GM06990 (cell line): ENCODE measurements around the gene TP53RK.

Experiments used
- DNase-seq: peaks from one replicate; pipeline ENCODE4 v3.0.0-alpha.2; 2011; ENCODE audit not compliant: insufficient read length; ENCODE audit errors: extremely low read depth
- H3K27me3 ChIP-seq: replicated peaks from 2 replicates; pipeline ENCODE4 v1.6.0; 2011; ENCODE audit warnings: low read length; ENCODE audit not compliant: control insufficient read depth, insufficient read depth
- H3K36me3 ChIP-seq: 2 replicates; pipeline ENCODE4 v1.5.1; 2011; ENCODE audit warnings: low read length; ENCODE audit not compliant: control insufficient read depth, insufficient read depth
- H3K4me3 ChIP-seq: replicated peaks from 2 replicates; pipeline ENCODE4 v1.5.1; 2011; ENCODE audit warnings: low read depth, mild to moderate bottlenecking, control low read depth, low read length
- CTCF ChIP-seq: IDR thresholded peaks from 2 replicates; pipeline ENCODE4 v1.5.1; 2011; ENCODE audit warnings: low read length, control low read depth, mild to moderate bottlenecking, inconsistent platforms; ENCODE audit not compliant: insufficient read depth, poor library complexity, severe bottlenecking

TP53RK gene

GRCh38 chr20:46673394-46674252 lies 15.6 kb downstream of the TP53RK start:
- Histone ChIP-seq H3K36me3 (no peaks in the 10 kb centered on the region), H3K4me3 (no peak overlapping the region), H3K27me3 (no peaks in the 10 kb centered on the region)
- no peak for DNase-seq
- TF ChIP-seq CTCF: no peak

- no peak for TF ChIP-seq CTCF
- Histone ChIP-seq H3K36me3 (no peaks in the 10 kb centered on the region), H3K4me3 (no peak overlapping the region), H3K27me3 (no peaks in the 10 kb centered on the region)
- DNase-seq: no peak
Observed at GRCh38 chr20:46672543-46673148, 16.6 kb downstream of the TP53RK start.

- Histone ChIP-seq H3K27me3 (no peaks in the 10 kb centered on the region), H3K36me3 (no peaks in the 10 kb centered on the region), H3K4me3 (no peak overlapping the region)
- DNase-seq: no peak
- TF ChIP-seq CTCF: no peak
Observed at GRCh38 chr20:46671866-46672542, 17.2 kb downstream of the TP53RK start.

GRCh38 chr20:46670585-46671584 lies 18.4 kb downstream of the TP53RK start:
- H3K27me3 ChIP-seq: no peaks in the 10 kb centered on the region
- no peak for DNase-seq
- no peak for TF ChIP-seq CTCF
- no peak overlapping the region for H3K4me3 ChIP-seq
- no peaks in the 10 kb centered on the region for H3K36me3 ChIP-seq

GRCh38 chr20:46670228-46670584 lies 19.0 kb downstream of the TP53RK start:
- no peaks in the 10 kb centered on the region for H3K27me3 ChIP-seq
- DNase-seq: no peak
- H3K4me3 ChIP-seq: no peak overlapping the region
- H3K36me3 ChIP-seq: no peaks in the 10 kb centered on the region
- no peak for TF ChIP-seq CTCF
